DMS153 treated with DMSO at 0.1 percent for 48 hours (cell line): Measurements from ENCODE around the gene UNC45B.
"Not testable (repeated sequence)": the region's sequence is repeated elsewhere in the genome, so short reads cannot be mapped to it uniquely, and the experiment has no call there.

Experiments used
- DNase-seq: peaks from one replicate; lab custom pipeline; 2025; ENCODE audit not compliant: unreplicated experiment; lab: John Stamatoyannopoulos, UW

Gene UNC45B

DNA sequence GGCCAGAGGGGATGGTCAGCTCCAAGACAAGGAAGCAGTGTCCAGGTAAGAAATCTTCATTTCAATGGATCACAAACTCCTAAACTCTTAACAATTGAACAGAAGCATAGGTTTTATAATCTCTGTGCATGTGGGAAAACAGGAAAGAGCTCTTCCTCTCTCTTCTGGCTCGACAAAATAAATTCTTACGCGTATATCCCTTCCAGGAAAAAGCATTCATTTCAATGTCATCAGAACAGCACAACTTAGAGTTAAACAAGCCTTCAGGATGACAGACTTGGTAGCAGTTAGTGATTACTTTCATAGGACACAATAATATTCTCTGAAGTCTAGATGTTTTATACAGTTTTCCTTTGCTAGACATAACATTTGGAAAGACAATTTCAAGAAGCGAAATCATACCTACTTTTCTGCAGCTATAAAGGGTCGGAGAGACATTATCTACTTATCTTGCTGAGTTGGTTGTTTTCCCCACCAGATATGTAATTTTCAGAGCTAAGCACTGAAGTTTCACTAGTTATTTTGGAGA, 65.9 kb downstream of the UNC45B start:
- DNase-seq, result no peak

GRCh38 chr17:35214192-35214591, 66.6 kb downstream of the UNC45B start:
- DNase-seq, result no peak

- no peak for DNase-seq
Observed at GRCh38 chr17:35214631-35215273, 67.1 kb downstream of the UNC45B start.

- DNase-seq, result no peak
Observed at GRCh38 chr17:35217107-35217506, 69.5 kb downstream of the UNC45B start.

DNA sequence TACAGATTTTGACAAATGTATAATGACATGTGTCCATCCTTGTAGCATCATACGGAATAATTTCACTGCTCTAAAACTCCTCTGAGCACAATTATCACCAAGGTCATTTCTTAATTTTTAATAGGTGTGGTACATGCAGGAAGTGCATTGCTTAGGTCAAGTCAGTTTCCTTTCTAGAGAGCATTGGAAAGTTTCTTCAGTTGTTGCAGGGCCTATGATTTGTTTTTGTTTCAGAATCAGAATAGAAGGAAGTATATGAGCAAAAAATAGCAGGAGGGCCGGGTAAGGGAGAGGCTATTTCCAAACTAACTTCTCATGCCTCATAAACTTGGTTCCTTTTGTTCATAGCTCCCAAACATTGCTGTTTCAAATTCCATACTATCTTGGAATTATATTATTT, 71.3 kb downstream of the UNC45B start:
- DNase-seq, result no peak

- DNase-seq, result no peak
Observed at GRCh38 chr17:35222452-35222851, 74.8 kb downstream of the UNC45B start.

DNA sequence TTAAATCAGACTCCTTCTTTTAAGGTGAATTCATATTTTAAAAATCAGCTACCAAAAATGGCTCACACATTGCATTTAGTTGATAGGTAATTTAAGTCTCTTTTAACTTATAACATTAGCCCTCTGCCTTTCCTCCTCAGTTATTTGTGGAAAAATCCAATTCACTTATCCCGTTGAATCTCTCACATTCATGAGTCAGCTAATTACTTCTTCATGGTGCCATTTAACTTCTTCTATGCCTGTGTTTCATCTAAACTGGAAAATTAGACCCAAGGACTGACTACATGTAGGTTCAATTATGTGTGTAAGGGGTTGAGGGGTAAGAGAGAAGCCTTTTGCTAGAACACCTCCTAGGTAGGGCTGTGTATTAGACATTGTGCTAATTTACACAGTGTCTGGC, 76.8 kb downstream of the UNC45B start:
- DNase-seq, result no peak

DNA sequence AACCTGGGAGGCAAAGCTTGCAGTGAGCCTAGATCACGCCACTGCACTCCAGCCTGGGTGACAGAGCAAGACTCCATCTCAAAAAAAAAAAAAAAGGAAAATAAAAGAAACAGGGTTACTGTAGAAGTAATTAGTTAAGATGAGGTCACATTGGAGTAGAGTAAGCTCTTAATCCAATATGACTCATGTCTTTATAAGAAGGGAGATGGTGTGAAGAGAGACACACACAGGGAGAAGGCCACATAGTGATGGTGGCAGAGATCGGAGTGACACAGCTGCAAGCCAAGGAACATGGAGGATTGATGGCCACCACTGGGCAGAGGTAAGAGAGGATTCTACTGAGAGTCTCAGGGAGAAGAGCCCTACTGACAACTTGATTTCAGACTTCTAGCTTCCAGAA, 79.9 kb downstream of the UNC45B start:
- no peak for DNase-seq

DNA sequence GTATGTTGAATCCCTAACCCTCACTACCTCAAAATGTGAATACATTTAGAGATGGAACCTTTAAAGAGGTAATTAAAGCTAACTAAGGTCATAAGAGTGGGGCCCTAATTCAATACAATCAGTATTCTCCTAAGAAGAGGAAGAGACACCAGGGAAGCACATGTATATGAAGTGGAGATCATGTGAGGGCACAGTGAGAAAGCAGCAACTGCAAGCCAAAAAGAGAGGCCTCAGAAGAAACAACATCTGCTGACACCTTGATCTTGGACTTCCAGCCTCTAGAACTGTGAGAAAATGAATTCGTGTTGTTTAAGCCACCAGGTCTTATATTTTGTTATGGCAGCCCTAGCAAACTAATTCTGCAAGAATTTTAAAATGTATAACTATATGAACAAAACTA, 82.0 kb downstream of the UNC45B start:
- DNase-seq, result no peak

DNA sequence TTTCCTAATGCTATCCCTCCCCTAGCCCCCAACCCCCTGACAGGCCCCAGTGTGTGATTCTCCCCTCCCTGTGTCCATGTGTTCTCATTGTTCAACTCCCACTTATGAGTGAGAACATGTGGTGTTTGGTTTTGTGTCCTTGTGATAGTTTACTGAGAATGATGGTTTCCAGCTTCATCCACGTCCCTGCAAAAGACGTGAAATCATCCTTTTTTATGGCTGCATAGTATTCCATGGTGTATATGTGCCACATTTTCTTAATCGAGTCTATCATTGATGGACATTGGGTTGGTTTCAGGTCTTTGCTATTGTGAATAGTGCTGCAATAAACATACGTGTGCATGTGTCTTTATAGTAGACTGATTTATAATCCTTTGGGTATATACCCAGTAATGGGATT, 86.7 kb downstream of the UNC45B start:
- DNase-seq, result not testable (repeated sequence)

DNA sequence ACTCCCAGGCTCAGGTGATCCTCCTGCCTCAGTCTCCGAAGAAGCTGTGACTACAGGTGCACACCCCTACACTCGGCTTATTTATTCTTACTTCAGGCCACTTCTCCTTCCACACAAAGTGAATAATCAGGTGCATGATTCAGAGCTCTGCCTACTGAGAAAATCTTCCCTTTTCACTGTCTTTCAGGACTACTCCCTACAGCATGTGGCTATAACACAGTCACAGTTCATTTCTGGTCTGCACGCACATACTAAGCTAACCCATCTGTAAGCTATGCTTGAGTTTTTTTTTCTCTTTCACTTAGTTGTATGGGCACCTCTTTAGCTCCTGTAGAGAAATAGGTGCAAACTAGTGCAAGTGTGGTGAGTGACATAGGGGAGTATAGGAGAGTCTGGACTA, 87.7 kb downstream of the UNC45B start:
- DNase-seq, result no peak

- no peak for DNase-seq
Observed at GRCh38 chr17:35235917-35236316, 88.3 kb downstream of the UNC45B start.

DNA sequence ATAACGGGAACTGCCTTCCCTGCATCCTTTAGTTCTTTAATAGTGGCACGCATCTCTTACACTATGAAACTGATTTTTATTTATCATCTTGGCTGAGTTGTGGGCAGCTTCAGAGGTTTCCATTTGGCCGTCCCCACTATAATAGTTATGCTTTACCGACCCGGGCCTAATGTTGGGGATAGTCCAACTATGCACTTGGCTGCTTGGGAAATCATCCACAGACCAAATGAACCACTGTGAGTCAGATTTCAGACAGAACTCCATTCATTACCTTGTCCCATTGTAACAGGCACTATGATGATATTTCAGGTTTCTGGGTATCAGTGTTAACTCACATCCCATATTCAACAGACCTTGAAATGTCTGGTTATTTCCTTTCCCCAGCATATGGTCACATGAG, 89.2 kb downstream of the UNC45B start:
- no peak for DNase-seq

DNA sequence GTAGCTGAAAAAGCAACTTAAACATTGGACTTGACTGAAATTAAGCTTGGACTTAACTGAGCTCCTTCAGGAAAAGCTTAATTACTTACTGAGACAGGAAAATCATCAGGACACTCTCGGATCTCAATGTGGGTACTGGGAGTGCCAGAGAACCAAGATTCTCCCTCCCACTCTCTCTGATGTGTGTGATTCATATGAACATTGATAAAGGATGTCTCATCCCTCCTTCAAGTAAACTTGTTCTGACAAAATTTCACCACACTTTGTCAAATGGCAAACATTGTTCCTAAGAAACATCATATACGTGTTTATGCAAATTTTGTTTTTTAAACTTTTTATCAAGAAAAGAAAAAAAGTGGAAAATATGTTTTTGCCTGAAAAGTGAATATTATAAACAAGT, 91.2 kb downstream of the UNC45B start:
- no peak for DNase-seq
